ENCODE measurements around the gene DND1. TPM values are rescaled to one million over a fixed set of nuclear protein-coding genes. Genes with fewer than 3 reads are reported as not detected.
"Not testable (repeated sequence)": the region's sequence is repeated elsewhere in the genome, so short reads cannot be mapped to it uniquely, and the experiment has no call there.

Gene DND1
- total RNA-seq, result 0.34 and 1.0 TPM in 2 replicates

GRCh38 chr5:140673187-140673976 lies at the start of gene DND1:
DND1 (minus strand) TSS chr5:140673576; CDS start chr5:140673542, 34 bp downstream.
- Histone ChIP-seq H3K4me3 (ENCODE audit: low read depth, low read length) (no peak within 1 kb of the TSS), H3K36me3 (ENCODE audit: control insufficient read depth, insufficient read depth, low read length) (peaks cover 2% of the 10 kb centered on the region), H3K27me3 (ENCODE audit: control insufficient read depth, insufficient read depth, low read length) (no peaks in the 10 kb centered on the region)
- DNase-seq (ENCODE audit: low read depth), result no peak
- TF ChIP-seq CTCF (IDR thresholded peaks at IDR 0.05; ENCODE audit: insufficient read depth, low read length, poor library complexity, severe bottlenecking), result no peak

- H3K4me3 ChIP-seq (ENCODE audit: low read depth, low read length); H3K27me3 ChIP-seq (ENCODE audit: control insufficient read depth, insufficient read depth, low read length); H3K36me3 ChIP-seq (ENCODE audit: control insufficient read depth, insufficient read depth, low read length); DNase-seq (ENCODE audit: low read depth): not testable (repeated sequence)
These were observed 48.0 kb upstream of the DND1 start for GRCh38 chr5:140721395-140721794.

- not testable (repeated sequence) for H3K36me3 ChIP-seq (ENCODE audit: control insufficient read depth, insufficient read depth, low read length); H3K27me3 ChIP-seq (ENCODE audit: control insufficient read depth, insufficient read depth, low read length); H3K4me3 ChIP-seq (ENCODE audit: low read depth, low read length); DNase-seq (ENCODE audit: low read depth)
These were observed 47.4 kb upstream of the DND1 start for GRCh38 chr5:140720738-140721137.

GRCh38 chr5:140718266-140718592 lies 44.9 kb upstream of the DND1 start:
- no peak for TF ChIP-seq CTCF (IDR thresholded peaks at IDR 0.05; ENCODE audit: insufficient read depth, low read length, poor library complexity, severe bottlenecking)
- no peak for DNase-seq (ENCODE audit: low read depth)
- no peak overlapping the region for H3K4me3 ChIP-seq (ENCODE audit: low read depth, low read length)

GRCh38 chr5:140716238-140716637 lies 42.9 kb upstream of the DND1 start:
- not testable (repeated sequence) for H3K36me3 ChIP-seq (ENCODE audit: control insufficient read depth, insufficient read depth, low read length); DNase-seq (ENCODE audit: low read depth); H3K4me3 ChIP-seq (ENCODE audit: low read depth, low read length); H3K27me3 ChIP-seq (ENCODE audit: control insufficient read depth, insufficient read depth, low read length)

More at GRCh38 chr5:140718266-140718592, 44.9 kb upstream of the DND1 start:
- H3K36me3 ChIP-seq (ENCODE audit: control insufficient read depth, insufficient read depth, low read length), result no peaks in the 10 kb centered on the region
- no peaks in the 10 kb centered on the region for H3K27me3 ChIP-seq (ENCODE audit: control insufficient read depth, insufficient read depth, low read length)

- H3K36me3 ChIP-seq (ENCODE audit: control insufficient read depth, insufficient read depth, low read length), result no peaks in the 10 kb centered on the region
- no peak for DNase-seq (ENCODE audit: low read depth)
- H3K27me3 ChIP-seq (ENCODE audit: control insufficient read depth, insufficient read depth, low read length), result no peaks in the 10 kb centered on the region
- no peak for TF ChIP-seq CTCF (IDR thresholded peaks at IDR 0.05; ENCODE audit: insufficient read depth, low read length, poor library complexity, severe bottlenecking)
- H3K4me3 ChIP-seq (ENCODE audit: low read depth, low read length), result no peak overlapping the region
These were observed 40.3 kb upstream of the DND1 start for GRCh38 chr5:140713562-140714094.

- Histone ChIP-seq H3K36me3 (ENCODE audit: control insufficient read depth, insufficient read depth, low read length) (no peaks in the 10 kb centered on the region), H3K27me3 (ENCODE audit: control insufficient read depth, insufficient read depth, low read length) (no peaks in the 10 kb centered on the region), H3K4me3 (ENCODE audit: low read depth, low read length) (no peak overlapping the region)
- TF ChIP-seq CTCF (IDR thresholded peaks at IDR 0.05; ENCODE audit: insufficient read depth, low read length, poor library complexity, severe bottlenecking), result no peak
- no peak for DNase-seq (ENCODE audit: low read depth)
These were observed 38.4 kb upstream of the DND1 start for GRCh38 chr5:140711794-140712193.

Measured in kidney epithelial cell (primary cell).